Sciatic nerve (tissue), 2 donors: ENCODE measurements around the gene MALRD1. TPM values are rescaled to one million over a fixed set of nuclear protein-coding genes. Genes with fewer than 3 reads are reported as not detected.

Experiments
- ATAC-seq: fragments of 200-7000 bp; cut with Tn5 transposase; one replicate; pipeline ENCODE4 v1.9.1; 2020; ENCODE audit warnings: mild to moderate bottlenecking, moderate library complexity
- DNase-seq: peaks from one replicate; pipeline ENCODE4 v3.0.0-alpha.2; 2020; ENCODE audit warnings: low spot score
- intact Hi-C: fragments of 100-400 bp; cut with DNase I; formaldehyde crosslinking; loops from one replicate; pipeline ENCODE4 v1.14.2; 2022
- total RNA-seq: library from RNA; stranded (reverse); fragmentation: NEBNext Ultra II Directional; extraction: Animal tissue kit (Norgen Biotek cat#: 25700); gene quantifications from one replicate; pipeline ENCODE4 v1.2.1, GENCODE V29; 2021
- donor health status: DM: no; HTN: no; CAD: no.
- donor health status: DM: no; HTN: no; CAD: no.

MALRD1 gene
- total RNA-seq, 1 donor from 2014 or later: 4.5 TPM

GRCh38 chr10:19097151-19097550 is 48.5 kb downstream of the MALRD1 start:
- DNase-seq (no peak), ATAC-seq (no peak)
- intact Hi-C loops: no loop called here

- DNase-seq (no peak), ATAC-seq (no peak)
- intact Hi-C loops: no loop called here
These were observed 50.2 kb downstream of the MALRD1 start for GRCh38 chr10:19098803-19099202.

- intact Hi-C loops: no loop called here
- ATAC-seq (no peak), DNase-seq (no peak)
These were observed 58.8 kb downstream of the MALRD1 start for GRCh38 chr10:19107406-19107805.

GRCh38 chr10:19111501-19112267 is 63.1 kb downstream of the MALRD1 start:
- intact Hi-C loops: no loop called here
- DNase-seq (no peak), ATAC-seq (no peak)

GRCh38 chr10:19117438-19117837 is 68.8 kb downstream of the MALRD1 start:
- no peak for DNase-seq
- intact Hi-C loops: no loop called here
- no peak for ATAC-seq

- intact Hi-C loops: no loop called here
- ATAC-seq: no peak
- no peak for DNase-seq
These were observed 70.6 kb downstream of the MALRD1 start for GRCh38 chr10:19119191-19119590.

- ATAC-seq: no peak
- no peak for DNase-seq
- intact Hi-C loops: no loop called here
These were observed 71.8 kb downstream of the MALRD1 start for GRCh38 chr10:19120381-19120908.

GRCh38 chr10:19133992-19134391 is 85.4 kb downstream of the MALRD1 start:
- intact Hi-C loops: no loop called here
- ATAC-seq (no peak), DNase-seq (no peak)

GRCh38 chr10:19142967-19143366 is 94.4 kb downstream of the MALRD1 start:
- intact Hi-C loops: no loop called here
- no peak for ATAC-seq
- DNase-seq: no peak

GRCh38 chr10:19144206-19144605 is 95.6 kb downstream of the MALRD1 start:
- DNase-seq (no peak), ATAC-seq (no peak)
- intact Hi-C loops: no loop called here

- intact Hi-C loops: no loop called here
These were observed 105.8 kb downstream of the MALRD1 start for GRCh38 chr10:19154375-19154774.

GRCh38 chr10:19158358-19158757 is 109.8 kb downstream of the MALRD1 start:
- DNase-seq (no peak), ATAC-seq (no peak)
- intact Hi-C loops: no loop called here

More at GRCh38 chr10:19154375-19154774, 105.8 kb downstream of the MALRD1 start:
- DNase-seq (no peak), ATAC-seq (no peak)

- DNase-seq: no peak
- no peak for ATAC-seq
- intact Hi-C loops: no loop called here
These were observed 110.3 kb downstream of the MALRD1 start for GRCh38 chr10:19158870-19159269.

- intact Hi-C loops: no loop called here
- ATAC-seq: no peak
- DNase-seq: no peak
These were observed 115.9 kb downstream of the MALRD1 start for GRCh38 chr10:19164461-19164860.

- DNase-seq (no peak), ATAC-seq (no peak)
- intact Hi-C loops: no loop called here
These were observed 120.0 kb downstream of the MALRD1 start for GRCh38 chr10:19168584-19168983.

GRCh38 chr10:19169041-19169440 is 120.4 kb downstream of the MALRD1 start:
- intact Hi-C loops: no loop called here
- DNase-seq (no peak), ATAC-seq (no peak)

- ATAC-seq: no peak
- intact Hi-C loops: no loop called here
- no peak for DNase-seq
These were observed 121.1 kb downstream of the MALRD1 start for GRCh38 chr10:19169684-19170083.

- ATAC-seq: no peak
- no peak for DNase-seq
- intact Hi-C loops: no loop called here
These were observed 130.1 kb downstream of the MALRD1 start for GRCh38 chr10:19178675-19179074.

GRCh38 chr10:19184891-19185290 is 136.3 kb downstream of the MALRD1 start:
- no peak for DNase-seq
- intact Hi-C loops: no loop called here
- no peak for ATAC-seq

GRCh38 chr10:19194866-19195265 is 146.3 kb downstream of the MALRD1 start:
- no peak for DNase-seq
- no peak for ATAC-seq
- intact Hi-C loops: no loop called here

- intact Hi-C loops: no loop called here
- no peak for ATAC-seq
- no peak for DNase-seq
These were observed 147.1 kb downstream of the MALRD1 start for GRCh38 chr10:19195698-19196097.
